Osteocyte (in vitro differentiated cells): ENCODE data around the gene GADD45G. TPM values are rescaled to one million over a fixed set of nuclear protein-coding genes. Genes with fewer than 3 reads are reported as not detected.

Source experiments
- DNase-seq: peaks from one replicate; pipeline ENCODE4 v3.0.0; 2021; ENCODE audit warnings: mixed read lengths; ENCODE audit not compliant: unreplicated experiment; ENCODE audit errors: extremely low spot score
- H3K27ac Mint-ChIP-seq: one replicate; pipeline ENCODE4 v1.8.0; 2021; ENCODE audit warnings: mild to moderate bottlenecking, mixed read lengths; ENCODE audit not compliant: unreplicated experiment
- H3K27me3 Mint-ChIP-seq: one replicate; pipeline ENCODE4 v1.8.0; 2021; ENCODE audit warnings: mixed read lengths; ENCODE audit not compliant: unreplicated experiment
- H3K36me3 Mint-ChIP-seq: one replicate; pipeline ENCODE4 v1.8.0; 2021; ENCODE audit warnings: mixed read lengths; ENCODE audit not compliant: unreplicated experiment
- H3K4me1 Mint-ChIP-seq: one replicate; pipeline ENCODE4 v1.8.0; 2021; ENCODE audit warnings: mixed read lengths; ENCODE audit not compliant: unreplicated experiment
- H3K4me3 Mint-ChIP-seq: one replicate; pipeline ENCODE4 v1.8.0; 2021; ENCODE audit warnings: mild to moderate bottlenecking, moderate library complexity, mixed read lengths; ENCODE audit not compliant: unreplicated experiment
- H3K9me3 Mint-ChIP-seq: one replicate; pipeline ENCODE4 v1.8.0; 2021; ENCODE audit warnings: mixed read lengths; ENCODE audit not compliant: unreplicated experiment
- CTCF ChIP-seq: fragments of 200-600 bp; sonication (generic); IDR thresholded peaks from 2 replicates; pipeline ENCODE4 v1.5.0; 2021; ENCODE audit warnings: antibody characterized with exemption, mild to moderate bottlenecking, moderate library complexity
- long read RNA-seq: library from polyadenylated mRNA; unstranded; transcript quantifications from one replicate; pipeline ENCODE4 v2.0.0, GENCODE V29; 2021
- total RNA-seq: library from RNA; stranded (reverse); gene quantifications from 2 replicates; pipeline ENCODE4 v1.2.1, GENCODE V29; 2021

GADD45G gene, protein sequence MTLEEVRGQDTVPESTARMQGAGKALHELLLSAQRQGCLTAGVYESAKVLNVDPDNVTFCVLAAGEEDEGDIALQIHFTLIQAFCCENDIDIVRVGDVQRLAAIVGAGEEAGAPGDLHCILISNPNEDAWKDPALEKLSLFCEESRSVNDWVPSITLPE
- 0.71 and 1.0 TPM in 2 replicates for total RNA-seq
- long read RNA-seq, result 0 reads

GRCh38 chr9:89604729-89605464 lies at the start of gene GADD45G:
Gene GADD45G (plus strand): TSS chr9:89605012. CDS start chr9:89605122, 110 bp downstream.
- DNase-seq, result no peak
- Mint-ChIP-seq H3K4me3 (peak within 1 kb of the TSS; percentile 75), H3K36me3 (no peaks in the 10 kb centered on the region), H3K27ac (no peak within 1 kb of the TSS), H3K4me1 (peaks cover 26% of the 10 kb centered on the region), H3K27me3 (peaks cover 35% of the 10 kb centered on the region), H3K9me3 (no peaks in the 10 kb centered on the region)
- no peak for TF ChIP-seq CTCF

- no peak for DNase-seq
- Mint-ChIP-seq H3K9me3 (no peaks in the 10 kb centered on the region), H3K36me3 (no peaks in the 10 kb centered on the region), H3K27ac (no peak overlapping the region), H3K4me3 (no peak overlapping the region), H3K27me3 (peaks cover 21% of the 10 kb centered on the region), H3K4me1 (peaks cover 11% of the 10 kb centered on the region)
- TF ChIP-seq CTCF, result no peak
Measured at GRCh38 chr9:89555036-89555415, 49.8 kb upstream of the GADD45G start.

GRCh38 chr9:89555451-89556375 lies 49.1 kb upstream of the GADD45G start:
- DNase-seq, result no peak
- H3K27me3 Mint-ChIP-seq, result peaks cover 15% of the 10 kb centered on the region

GRCh38 chr9:89558196-89558899 lies 46.5 kb upstream of the GADD45G start:
- Mint-ChIP-seq H3K27ac (no peak overlapping the region), H3K4me3 (no peak overlapping the region), H3K4me1 (peaks cover 11% of the 10 kb centered on the region), H3K27me3 (peaks cover 6% of the 10 kb centered on the region), H3K36me3 (no peaks in the 10 kb centered on the region), H3K9me3 (no peaks in the 10 kb centered on the region)
- no peak for TF ChIP-seq CTCF
- no peak for DNase-seq

More at GRCh38 chr9:89555451-89556375, 49.1 kb upstream of the GADD45G start:
- Mint-ChIP-seq H3K4me1 (peaks cover 11% of the 10 kb centered on the region), H3K36me3 (no peaks in the 10 kb centered on the region), H3K9me3 (no peaks in the 10 kb centered on the region), H3K4me3 (no peak overlapping the region), H3K27ac (no peak overlapping the region)
- TF ChIP-seq CTCF, result no peak
